Measurements from ENCODE around the gene DOCK4. TPM values are rescaled to one million over a fixed set of nuclear protein-coding genes. Genes with fewer than 3 reads are reported as not detected.

DOCK4 gene
- total and polyA plus RNA-seq, 2 experiments from 2014 or later: 2.1 to 5.0 TPM

- Histone ChIP-seq H3K27ac (no peak overlapping the region), H3K36me3 (ENCODE audit: low read depth) (no peaks in the 10 kb centered on the region), H3K9me3 (ENCODE audit: low read depth) (no peaks in the 10 kb centered on the region), H3K4me2 (ENCODE audit: unreplicated experiment) (no peak overlapping the region), H3K9ac (no peak overlapping the region), H2AFZ (no peak overlapping the region), H4K20me1 (ENCODE audit: insufficient read depth) (no peaks in the 10 kb centered on the region), H3K4me1 (ENCODE audit: insufficient read depth) (no peaks in the 10 kb centered on the region), H3K4me3 (no peak overlapping the region), H3F3A (ENCODE audit: insufficient read depth) (no peaks in the 10 kb centered on the region), H3K79me2 (ENCODE audit: insufficient read depth) (no peaks in the 10 kb centered on the region), H3K9me2 (ENCODE audit: insufficient read depth) (no peaks in the 10 kb centered on the region), H3K27me3 (replicated peaks; ENCODE audit: insufficient read depth) (no peaks in the 10 kb centered on the region)
- no peak for DNase-seq
- no peak for TF ChIP-seq EZH2 (IDR thresholded peaks at IDR 0.05; ENCODE audit: insufficient read depth, poor library complexity, severe bottlenecking)
- no peak for TF ChIP-seq EZH2phosphoT487 (IDR thresholded peaks at IDR 0.05; ENCODE audit: insufficient read depth, low read depth)
- in situ Hi-C loops (cut with MboI): no loop called here
Measured at GRCh38 chr7:111677848-111678247, 528.4 kb downstream of the DOCK4 start.

- Histone ChIP-seq H3K27ac (no peak overlapping the region), H2AFZ (no peak overlapping the region), H3K36me3 (ENCODE audit: low read depth) (no peaks in the 10 kb centered on the region), H3K79me2 (ENCODE audit: insufficient read depth) (no peaks in the 10 kb centered on the region), H3K9me3 (ENCODE audit: low read depth) (no peaks in the 10 kb centered on the region), H3K27me3 (replicated peaks; ENCODE audit: insufficient read depth) (no peaks in the 10 kb centered on the region), H3K4me2 (ENCODE audit: unreplicated experiment) (no peak overlapping the region), H3K4me3 (no peak overlapping the region), H3F3A (ENCODE audit: insufficient read depth) (no peaks in the 10 kb centered on the region), H3K9me2 (ENCODE audit: insufficient read depth) (no peaks in the 10 kb centered on the region), H3K4me1 (ENCODE audit: insufficient read depth) (no peaks in the 10 kb centered on the region), H3K9ac (no peak overlapping the region), H4K20me1 (ENCODE audit: insufficient read depth) (no peaks in the 10 kb centered on the region)
- no peak for DNase-seq
- TF ChIP-seq EZH2phosphoT487 (IDR thresholded peaks at IDR 0.05; ENCODE audit: insufficient read depth, low read depth) (no peak), EZH2 (IDR thresholded peaks at IDR 0.05; ENCODE audit: insufficient read depth, poor library complexity, severe bottlenecking) (no peak)
- WGBS, 2 experiments (ENCODE audit: low coverage in 1 of 2, low lambda C conversion rate in 2 of 2, missing lambda C conversion rate in 2 of 2): 0% methylated on average over 2 of the region's 2 CpGs
- in situ Hi-C loops (cut with MboI): no loop called here
Measured at GRCh38 chr7:111676811-111677210, 529.4 kb downstream of the DOCK4 start.

Small RNA genes lying within 50 kb of the gene (small RNA-seq; reads per million reads assigned to genes)
- not detected for gene RNA5SP237 (ENCODE audit: low read depth, low replicate concordance)

Other genes starting within 250 kb of the DOCK4 start
- 25.1 and 29.6 TPM in 2 replicates for gene ZNF277, start 296 bp upstream of the DOCK4 start, total RNA-seq (2014; rRNA removed; shearing (Covaris generic))
- 10.0 and 11.5 TPM in 2 replicates for gene ZNF277, start 296 bp upstream of the DOCK4 start, polyA plus RNA-seq (2016; fragmentation: Nextera tagmentation; extraction: Ambion mirVana)
- gene IFRD1, start 244.1 kb upstream of the DOCK4 start, total RNA-seq (2014; rRNA removed; shearing (Covaris generic)): 61.4 and 75.5 TPM in 2 replicates
- 71.9 and 73.9 TPM in 2 replicates for gene IFRD1, start 244.1 kb upstream of the DOCK4 start, polyA plus RNA-seq (2016; fragmentation: Nextera tagmentation; extraction: Ambion mirVana)